H1 (cell line): Measurements from ENCODE around the gene SFT2D1. TPM values are rescaled to one million over a fixed set of nuclear protein-coding genes. Genes with fewer than 3 reads are reported as not detected.

Source experiments
- CTCF ChIA-PET: fragments of 300-600 bp; sonication (Branson Sonifier 250); formaldehyde crosslinking; loops from one replicate; lab custom pipeline; 2021; ENCODE audit not compliant: partially characterized antibody; lab: Charles Lee
- POLR2A ChIA-PET: fragments of 300-600 bp; sonication (Branson Sonifier 250); formaldehyde crosslinking; loops from one replicate; lab custom pipeline; 2021; ENCODE audit warnings: inconsistent platforms; ENCODE audit not compliant: partially characterized antibody; lab: Charles Lee
- DNase-seq, 2 experiments: peaks; one replicate each; pipeline versions ENCODE4 v3.0.0 to v3.0.0-alpha.2; 2010 to 2022; ENCODE audit warnings: low spot score in 2 of 2, low read depth in 1 of 2, mixed read lengths in 1 of 2
- FAIRE-seq: peaks from 2 replicates; lab custom pipeline; 2011; peaks lifted over from hg19 to GRCh38; lab: Jason Lieb, UNC
- H2AFZ ChIP-seq: 2 replicates; pipeline ENCODE4 v1.8.1; 2012; ENCODE audit warnings: low read length, inconsistent platforms
- H2AK5ac ChIP-seq: 2 replicates; pipeline ENCODE4 v1.6.1; 2013; ENCODE audit warnings: low read depth, low read length
- H2BK120ac ChIP-seq: replicated peaks from 2 replicates; pipeline ENCODE3; 2013; ENCODE audit warnings: low read depth, low read length, inconsistent platforms
- H2BK12ac ChIP-seq: 2 replicates; pipeline ENCODE4 v1.6.1; 2013; ENCODE audit warnings: low read depth, low read length
- H2BK15ac ChIP-seq: 2 replicates; pipeline ENCODE4 v1.6.1; 2013; ENCODE audit warnings: low read length
- H2BK20ac ChIP-seq: 2 replicates; pipeline ENCODE4 v1.6.1; 2013; ENCODE audit warnings: low read length
- H2BK5ac ChIP-seq: 2 replicates; pipeline ENCODE4 v1.6.1; 2013; ENCODE audit warnings: low read depth, low read length
- H3K14ac ChIP-seq: 2 replicates; pipeline ENCODE4 v1.6.1; 2013; ENCODE audit warnings: inconsistent platforms; ENCODE audit not compliant: insufficient read length
- H3K18ac ChIP-seq: 2 replicates; pipeline ENCODE4 v1.6.1; 2013; ENCODE audit warnings: low read length; ENCODE audit errors: extremely low read depth
- H3K23ac ChIP-seq: 2 replicates; pipeline ENCODE4 v1.6.1; 2013; ENCODE audit warnings: inconsistent platforms; ENCODE audit not compliant: insufficient read length
- H3K23me2 ChIP-seq: 2 replicates; pipeline ENCODE4 v1.6.1; 2013; ENCODE audit warnings: low read depth, low read length
- H3K27ac ChIP-seq: 2 replicates; pipeline ENCODE4 v1.6.1; 2011; ENCODE audit warnings: low read depth, low read length, inconsistent platforms
- H3K27me3 ChIP-seq, 4 experiments: replicated peaks in 1 of 4; 1 replicate in 1 of 4; 2 replicates in 3 of 4; pipeline versions ENCODE4 v1.6.1 to v1.8.1; 2011 to 2013; ENCODE audit warnings: low read length in 3 of 4, mild to moderate bottlenecking in 3 of 4, inconsistent platforms in 2 of 4, mixed read lengths in 2 of 4, moderate library complexity in 1 of 4; ENCODE audit not compliant: control insufficient read depth in 3 of 4, insufficient read depth in 3 of 4; ENCODE audit errors: extremely low read depth in 1 of 4
- H3K36me3 ChIP-seq, 4 experiments: 2 replicates each; pipeline versions ENCODE4 v1.6.1 to v1.8.1; 2011 to 2013; ENCODE audit warnings: mild to moderate bottlenecking in 4 of 4, low read length in 3 of 4, moderate library complexity in 2 of 4, control low read depth in 1 of 4, inconsistent platforms in 1 of 4; ENCODE audit not compliant: insufficient read depth in 4 of 4, control insufficient read depth in 2 of 4
- H3K4ac ChIP-seq: replicated peaks from 2 replicates; pipeline ENCODE3; 2013; ENCODE audit warnings: low read length, low read depth, mixed read lengths, inconsistent platforms; ENCODE audit not compliant: insufficient read length
- H3K4me1 ChIP-seq, 4 experiments: replicated peaks in 1 of 4; 1 replicate in 1 of 4; 2 replicates in 3 of 4; pipeline versions ENCODE4 v1.6.1 to v1.8.1; 2011 to 2013; ENCODE audit warnings: low read length in 3 of 4, inconsistent platforms in 2 of 4, mixed read lengths in 1 of 4; ENCODE audit not compliant: insufficient read depth in 4 of 4, control insufficient read depth in 3 of 4
- H3K4me2 ChIP-seq, 2 experiments: 2 replicates each; pipeline versions ENCODE4 v1.6.1 to v1.8.1; 2011 to 2013; ENCODE audit warnings: low read depth in 2 of 2, low read length in 2 of 2, control low read depth in 1 of 2, inconsistent platforms in 1 of 2, mild to moderate bottlenecking in 1 of 2; ENCODE audit not compliant: insufficient read depth in 1 of 2
- H3K4me3 ChIP-seq, 4 experiments: fragments of 200-600, 300-600 bp in 1 of 4; sonication (generic), shearing (Covaris generic), sonication (Bioruptor Twin) in 1 of 4; 2 replicates each; pipeline versions ENCODE4 v1.5.1 to v1.8.1; 2011 to 2016; ENCODE audit warnings: low read length in 4 of 4, low read depth in 3 of 4, control low read depth in 2 of 4, inconsistent platforms in 2 of 4, mild to moderate bottlenecking in 2 of 4, mixed read lengths in 1 of 4, moderate library complexity in 1 of 4; ENCODE audit not compliant: insufficient read depth in 2 of 4; ENCODE audit errors: extremely low read depth in 1 of 4
- H3K56ac ChIP-seq: replicated peaks from 2 replicates; pipeline ENCODE3; 2013; ENCODE audit warnings: low read depth, mild to moderate bottlenecking, mixed read lengths, low read length, inconsistent platforms; ENCODE audit not compliant: insufficient read length
- H3K79me1 ChIP-seq: 2 replicates; pipeline ENCODE4 v1.6.1; 2013; ENCODE audit warnings: low read depth, low read length, control low read depth
- H3K79me2 ChIP-seq, 2 experiments: 2 replicates each; pipeline versions ENCODE4 v1.6.1 to v1.8.1; 2012 to 2013; ENCODE audit warnings: low read length in 2 of 2, mild to moderate bottlenecking in 2 of 2, inconsistent platforms in 1 of 2; ENCODE audit not compliant: insufficient read depth in 2 of 2, control insufficient read depth in 1 of 2
- H3K9ac ChIP-seq, 4 experiments: replicated peaks in 1 of 4; 1 replicate in 1 of 4; 2 replicates in 3 of 4; pipeline versions ENCODE4 v1.6.1 to v1.8.1; 2011 to 2013; ENCODE audit warnings: low read depth in 3 of 4, low read length in 3 of 4, control low read depth in 2 of 4, mild to moderate bottlenecking in 2 of 4, moderate library complexity in 2 of 4, inconsistent platforms in 1 of 4; ENCODE audit errors: extremely low read depth in 1 of 4
- H3K9me3 ChIP-seq, 2 experiments: 2 replicates each; pipeline versions ENCODE4 v1.6.1 to v1.8.1; 2012 to 2013; ENCODE audit warnings: mild to moderate bottlenecking in 2 of 2, moderate library complexity in 2 of 2, control low read depth in 1 of 2, inconsistent platforms in 1 of 2, low read depth in 1 of 2, low read length in 1 of 2, mixed read lengths in 1 of 2; ENCODE audit not compliant: insufficient read depth in 2 of 2
- H4K20me1 ChIP-seq, 2 experiments: replicated peaks in 1 of 2; 2 replicates each; pipeline versions ENCODE3 to v1.8.1; 2011 to 2013; ENCODE audit warnings: inconsistent platforms in 2 of 2, low read length in 2 of 2, mild to moderate bottlenecking in 1 of 2; ENCODE audit not compliant: insufficient read depth in 2 of 2, control insufficient read depth in 1 of 2
- H4K5ac ChIP-seq: 2 replicates; pipeline ENCODE4 v1.6.1; 2013; ENCODE audit warnings: low read length, low read depth, mixed read lengths, inconsistent platforms; ENCODE audit not compliant: insufficient read length
- H4K8ac ChIP-seq: 2 replicates; pipeline ENCODE4 v1.8.0; 2013; ENCODE audit warnings: mild to moderate bottlenecking, moderate library complexity, low read length, inconsistent platforms; ENCODE audit not compliant: insufficient read depth; ENCODE audit errors: extremely low read depth
- H4K91ac ChIP-seq: replicated peaks from 2 replicates; pipeline ENCODE3; 2013; ENCODE audit warnings: low read length, mixed read lengths, inconsistent platforms; ENCODE audit not compliant: insufficient read length
- E2F6 ChIP-seq: IDR thresholded peaks from 2 replicates; pipeline ENCODE4 v1.6.1; 2012; ENCODE audit warnings: inconsistent platforms
- KDM1A ChIP-seq: fragments of 200-600, 300-600 bp; sonication (generic); IDR thresholded peaks from 2 replicates; pipeline ENCODE4 v1.7.1; 2016; ENCODE audit warnings: mild to moderate bottlenecking, low read length, borderline replicate concordance
- MAX ChIP-seq: IDR thresholded peaks from 2 replicates; pipeline ENCODE4 v1.6.1; 2012; ENCODE audit warnings: inconsistent platforms
- RAD21 ChIP-seq, 2 experiments: IDR thresholded peaks in 1 of 2; conservative IDR thresholded peaks in 1 of 2; 2 replicates each; pipeline ENCODE4 v1.6.1; 2011; ENCODE audit warnings: low read depth in 2 of 2, low read length in 2 of 2, improper control_type of control experiment in 1 of 2, inconsistent platforms in 1 of 2, mild to moderate bottlenecking in 1 of 2, moderate library complexity in 1 of 2
- SIX5 ChIP-seq: IDR thresholded peaks from 2 replicates; pipeline ENCODE4 v1.6.1; 2011; ENCODE audit warnings: mild to moderate bottlenecking, low read depth, low read length
- SP4 ChIP-seq: IDR thresholded peaks from 2 replicates; pipeline ENCODE4 v1.6.1; 2012; ENCODE audit warnings: low read length, inconsistent platforms
- TAF1 ChIP-seq: IDR thresholded peaks from 2 replicates; pipeline ENCODE4 v1.6.1; 2011; ENCODE audit warnings: mild to moderate bottlenecking, low read depth, low read length
- WGBS, 2 experiments: shearing (Covaris generic) in 1 of 2; methylation state at CpG; one replicate each; pipeline versions ENCODE4 v1.1.6 to v1.1.7; 2013 to 2015; ENCODE audit warnings: low lambda C conversion rate in 2 of 2, mixed read lengths in 2 of 2, inconsistent platforms in 1 of 2, low coverage in 1 of 2, missing lambda C conversion rate in 1 of 2; ENCODE audit not compliant: insufficient replicate concordance in 2 of 2, insufficient coverage in 1 of 2, insufficient read length in 1 of 2; ENCODE audit errors: extremely low coverage in 1 of 2, missing lambda C conversion rate in 1 of 2; 5-methylcytosine and 5-hydroxymethylcytosine counted together
- polyA plus RNA-seq, 7 experiments: library from polyadenylated mRNA; depleted of rRNA in 3 of 7; stranded (reverse) in 5 of 7; unstranded in 2 of 7; fragments of >200 nt in 5 of 7; fragments of 200-250 nt in 2 of 7; gene quantifications; 1 replicate in 5 of 7; 2 replicates in 1 of 7; 4 replicates in 1 of 7; pipeline versions ENCODE4 v1.2.1 to v1.2.3, GENCODE V29; 2011 to 2013; ENCODE audit warnings: missing spikeins in 2 of 7, mixed read lengths in 2 of 7
- total RNA-seq: library from RNA; stranded (reverse); fragmentation: NEBNext Ultra II Directional; extraction: Animal tissue kit (Norgen Biotek cat#: 25700); gene quantifications from 2 replicates; pipeline ENCODE4 v1.2.1, GENCODE V29; 2021

The SFT2D1 gene
- total and polyA plus RNA-seq, 2 of the 8 experiments (the other 6 are each of a cell fraction or from before 2014, with no cell fraction given), result 52.3 to 76.1 TPM

- no peak overlapping the region for H2AK5ac ChIP-seq
- no peak overlapping the region for H3K4ac ChIP-seq
- H3K4me3 ChIP-seq, result peak overlapping the region; percentile 22 to 60 (median 44); a peak in 5 of 8 replicates
- H3K27ac ChIP-seq, result no peak overlapping the region
- H3K79me1 ChIP-seq, result no peaks in the 10 kb centered on the region
- no peak overlapping the region for H2BK15ac ChIP-seq
- no peaks in the 10 kb centered on the region for H3K79me2 ChIP-seq
- no peak overlapping the region for H4K5ac ChIP-seq
- ChIA-PET POLR2A (interaction anchor here (0.7 to 2.2 kb wide), 6 partner anchors 9 to 78 kb away, joined by 3 to 8 read pairs (median 4); no protein-coding TSS in a partner anchor), CTCF (interaction anchor here (0.9 to 8.2 kb wide), 16 partner anchors 11 to 102 kb away, joined by 3 to 120 read pairs (median 4); no protein-coding TSS in a partner anchor)
- peak overlapping the region; percentile 70 to 93 for H3K4me2 ChIP-seq
- H3K9ac ChIP-seq, result no peak overlapping the region
- no peak overlapping the region for H4K91ac ChIP-seq
- H3K23ac ChIP-seq, result no peak overlapping the region
- H2BK5ac ChIP-seq, result no peak overlapping the region
- H3K14ac ChIP-seq, result no peak overlapping the region
- H2BK120ac ChIP-seq, result no peak overlapping the region
- no peak overlapping the region; the same call in 1 of the 2 replicates for H2BK12ac ChIP-seq
- H4K20me1 ChIP-seq, result peaks cover 0 to 3% of the 10 kb centered on the region in 2 experiments
- H3K56ac ChIP-seq, result no peak overlapping the region
- no peak overlapping the region for H2BK20ac ChIP-seq
- WGBS, 2 experiments, result 57% methylated on average over 11 of the region's 11 CpGs; no CpG with 5 or more reads in 1 of the 2 experiments
- H2AFZ ChIP-seq, result no peak overlapping the region
- TF ChIP-seq SIX5 (no peak), KDM1A (no peak), MAX (peak; percentile 90), SP4 (no peak), RAD21 (IDR thresholded peaks at IDR 0.05 in 1 of 2, conservative IDR thresholded peaks at IDR 0.05 in 1 of 2; ENCODE audit: low read depth in 2 of 2, low read length in 2 of 2) (peak; percentile 21 to 28; a peak in 3 of 4 replicates), TAF1 (no peak), E2F6 (peak; percentile 89)
- H3K9me3 ChIP-seq, result no peaks in the 10 kb centered on the region; a peak in 1 of 4 replicates
- H3K27me3 ChIP-seq, result peaks cover 24 to 54% (median 48%) of the 10 kb centered on the region in 4 experiments
- FAIRE-seq, result no peak
- H3K4me1 ChIP-seq, result peaks cover 0 to 10% (median 4%) of the 10 kb centered on the region in 4 experiments; a peak in 4 of 7 replicates
- no peak for DNase-seq
- H3K18ac ChIP-seq, result no peak overlapping the region
- H3K23me2 ChIP-seq, result peaks cover 7% of the 10 kb centered on the region; the same call in 1 of the 2 replicates
- no peaks in the 10 kb centered on the region for H3K36me3 ChIP-seq
- peak overlapping the region; percentile 72 for H4K8ac ChIP-seq
Measured at GRCh38 chr6:166308769-166309589, 33.4 kb downstream of the SFT2D1 start.
